IMR-90 (cell line): ENCODE data around the gene ZFP2. TPM values are rescaled to one million over a fixed set of nuclear protein-coding genes. Genes with fewer than 3 reads are reported as not detected.

Experiments
- ATAC-seq: fragments of 200-7000 bp; cut with Tn5 transposase; 2 replicates; pipeline ENCODE4 v1.9.1; 2020; ENCODE audit warnings: low read depth, mild to moderate bottlenecking, moderate library complexity
- BruUV-seq: library from RNA; stranded (reverse); fragments of 400-500 nt; replicated peaks from 2 replicates; lab custom pipeline; 2021; lab: Mats Ljungman, UMichigan
- CTCF ChIA-PET: fragments of 300-600 bp; formaldehyde crosslinking; extraction: SDS; loops from one replicate; lab custom pipeline; 2021; ENCODE audit warnings: antibody characterized with exemption; lab: Yijun Ruan, JAX
- POLR2A ChIA-PET: fragments of 300-600 bp; sonication (Branson Sonifier 250); formaldehyde crosslinking; loops from one replicate; lab custom pipeline; 2022; ENCODE audit warnings: antibody characterized with exemption; ENCODE audit not compliant: unreplicated experiment; lab: Charles Lee
- DNase-seq: peaks from one replicate; pipeline ENCODE4 v3.0.0; 2013
- H2AFZ ChIP-seq: replicated peaks from 2 replicates; pipeline ENCODE3; 2013; ENCODE audit warnings: low read length, mild to moderate bottlenecking; ENCODE audit not compliant: poor library complexity
- H2AK5ac ChIP-seq: 2 replicates; pipeline ENCODE4 v1.6.1; 2013; ENCODE audit warnings: low read depth, low read length, inconsistent platforms
- H2AK9ac ChIP-seq: replicated peaks from 2 replicates; pipeline ENCODE3; 2013; ENCODE audit warnings: mild to moderate bottlenecking, low read depth, low read length, moderate library complexity; ENCODE audit not compliant: poor library complexity
- H2BK120ac ChIP-seq: 2 replicates; pipeline ENCODE4 v1.6.1; 2013; ENCODE audit warnings: low read depth, low read length, inconsistent platforms
- H2BK15ac ChIP-seq: 3 replicates; pipeline ENCODE4 v1.6.1; 2013; ENCODE audit warnings: low read depth, low read length, inconsistent platforms
- H2BK20ac ChIP-seq: 2 replicates; pipeline ENCODE4 v1.6.1; 2013; ENCODE audit warnings: low read depth, mild to moderate bottlenecking, inconsistent platforms, low read length, moderate library complexity
- H2BK5ac ChIP-seq: 2 replicates; pipeline ENCODE4 v1.6.1; 2013; ENCODE audit warnings: mild to moderate bottlenecking, low read depth, low read length, inconsistent platforms; ENCODE audit not compliant: poor library complexity, severe bottlenecking
- H3K14ac ChIP-seq: replicated peaks from 2 replicates; pipeline ENCODE4 v1.6.1; 2013; ENCODE audit warnings: low read depth, low read length, inconsistent platforms
- H3K18ac ChIP-seq: 2 replicates; pipeline ENCODE4 v1.6.1; 2013; ENCODE audit warnings: low read depth, low read length, control low read depth
- H3K23ac ChIP-seq: 2 replicates; pipeline ENCODE4 v1.6.1; 2013; ENCODE audit warnings: low read depth, low read length, inconsistent platforms
- H3K27ac ChIP-seq: 2 replicates; pipeline ENCODE4 v1.5.1; 2013; ENCODE audit warnings: mild to moderate bottlenecking, control low read depth, low read length; ENCODE audit not compliant: insufficient read depth
- H3K27me3 ChIP-seq: 2 replicates; pipeline ENCODE4 v1.6.1; 2013; ENCODE audit warnings: low read length; ENCODE audit not compliant: control insufficient read depth, insufficient read depth
- H3K36me3 ChIP-seq: 2 replicates; pipeline ENCODE4 v1.6.1; 2013; ENCODE audit warnings: low read length, mixed read lengths; ENCODE audit not compliant: control insufficient read depth, insufficient read depth
- H3K4ac ChIP-seq: 2 replicates; pipeline ENCODE4 v1.6.1; 2013; ENCODE audit warnings: low read depth, low read length, inconsistent platforms
- H3K4me1 ChIP-seq: 2 replicates; pipeline ENCODE4 v1.6.1; 2013; ENCODE audit warnings: low read length, mixed read lengths; ENCODE audit not compliant: control insufficient read depth, insufficient read depth
- H3K4me2 ChIP-seq: 2 replicates; pipeline ENCODE4 v1.6.1; 2013; ENCODE audit warnings: low read depth, mild to moderate bottlenecking, control low read depth, low read length, moderate library complexity
- H3K4me3 ChIP-seq: 2 replicates; pipeline ENCODE4 v1.5.1; 2013; ENCODE audit warnings: low read depth, mild to moderate bottlenecking, control low read depth, low read length, moderate library complexity; ENCODE audit not compliant: insufficient read depth
- H3K56ac ChIP-seq: 2 replicates; pipeline ENCODE4 v1.6.1; 2013; ENCODE audit warnings: low read length, inconsistent platforms; ENCODE audit not compliant: insufficient read depth; ENCODE audit errors: extremely low read depth
- H3K79me1 ChIP-seq, 2 experiments: 2 replicates each; pipeline ENCODE4 v1.6.1; 2013; ENCODE audit warnings: low read length in 2 of 2, inconsistent platforms in 1 of 2, low read depth in 1 of 2
- H3K9ac ChIP-seq: 2 replicates; pipeline ENCODE4 v1.6.1; 2013; ENCODE audit warnings: low read depth, low read length, control low read depth
- H3K9me1 ChIP-seq: 2 replicates; pipeline ENCODE4 v1.6.1; 2013; ENCODE audit warnings: low read length, inconsistent platforms; ENCODE audit not compliant: insufficient read depth
- H3K9me3 ChIP-seq: 2 replicates; pipeline ENCODE4 v1.6.1; 2013; ENCODE audit warnings: low read length; ENCODE audit not compliant: control insufficient read depth, insufficient read depth
- H4K20me1 ChIP-seq: 2 replicates; pipeline ENCODE4 v1.6.1; 2013; ENCODE audit warnings: low read length, inconsistent platforms; ENCODE audit not compliant: insufficient read depth
- H4K5ac ChIP-seq: 2 replicates; pipeline ENCODE4 v1.6.1; 2013; ENCODE audit warnings: mild to moderate bottlenecking, low read depth, low read length, control low read depth
- H4K8ac ChIP-seq, 2 experiments: 2 replicates each; pipeline ENCODE4 v1.6.1; 2013; ENCODE audit warnings: low read depth in 2 of 2, low read length in 2 of 2, control low read depth in 1 of 2, inconsistent platforms in 1 of 2
- H4K91ac ChIP-seq: 2 replicates; pipeline ENCODE4 v1.6.1; 2013; ENCODE audit warnings: low read depth, low read length, inconsistent platforms; ENCODE audit not compliant: insufficient read depth
- BHLHE40 ChIP-seq: fragments of 150-350 bp; IDR thresholded peaks from 2 replicates; pipeline ENCODE4 v1.6.1; 2016; ENCODE audit warnings: mild to moderate bottlenecking, low read depth, low read length
- CEBPB ChIP-seq: IDR thresholded peaks from 2 replicates; pipeline ENCODE4 v1.6.1; 2012; ENCODE audit warnings: low read depth, low read length, improper control_type of control experiment
- CHD1 ChIP-seq: IDR thresholded peaks from 2 replicates; pipeline ENCODE4 v1.6.1; 2012; ENCODE audit warnings: low read depth, low read length, improper control_type of control experiment
- FOS ChIP-seq: fragments of 150-350 bp; IDR thresholded peaks from 2 replicates; pipeline ENCODE4 v1.6.1; 2016; ENCODE audit warnings: low read depth, low read length
- MAZ ChIP-seq: IDR thresholded peaks from 2 replicates; pipeline ENCODE4 v1.6.1; 2012; ENCODE audit warnings: low read depth, mild to moderate bottlenecking, low read length, improper control_type of control experiment, moderate library complexity, borderline replicate concordance
- MXI1 ChIP-seq: IDR thresholded peaks from 2 replicates; pipeline ENCODE4 v1.6.1; 2012; ENCODE audit warnings: low read depth, mild to moderate bottlenecking, low read length, moderate library complexity, borderline replicate concordance
- NFE2L2 ChIP-seq: fragments of 150-350 bp; IDR thresholded peaks from 2 replicates; pipeline ENCODE4 v1.6.1; 2016; ENCODE audit warnings: low read depth, mild to moderate bottlenecking, low read length
- POLR2A ChIP-seq: IDR thresholded peaks from 2 replicates; pipeline ENCODE4 v1.6.1; 2012; ENCODE audit warnings: mild to moderate bottlenecking, low read depth, low read length
- RAD21 ChIP-seq: IDR thresholded peaks from 2 replicates; pipeline ENCODE4 v1.6.1; 2012; ENCODE audit warnings: low read length, improper control_type of control experiment
- RCOR1 ChIP-seq: IDR thresholded peaks from 2 replicates; pipeline ENCODE4 v1.6.1; 2012; ENCODE audit warnings: mild to moderate bottlenecking, low read length, improper control_type of control experiment; ENCODE audit not compliant: insufficient replicate concordance
- RFX5 ChIP-seq: IDR thresholded peaks from 2 replicates; pipeline ENCODE4 v1.8.0; 2012; ENCODE audit warnings: low read depth, mild to moderate bottlenecking, low read length, moderate library complexity
- SMC3 ChIP-seq: fragments of 150-350 bp; IDR thresholded peaks from 2 replicates; pipeline ENCODE4 v1.6.1; 2016; ENCODE audit warnings: low read depth, mild to moderate bottlenecking, antibody characterized with exemption, low read length, moderate library complexity
- WGBS, 2 experiments: methylation state at CpG; one replicate each; pipeline versions ENCODE4 v1.1.5 to v1.1.7; 2013; ENCODE audit warnings: missing lambda C conversion rate in 2 of 2; ENCODE audit not compliant: insufficient read length in 1 of 2; ENCODE audit errors: extremely low coverage in 2 of 2; 5-methylcytosine and 5-hydroxymethylcytosine counted together
- dilution Hi-C: fragments of 300-500 bp; cut with HindIII; formaldehyde crosslinking; loops from one replicate; pipeline ENCODE4 v1.14.3; 2018; ENCODE audit warnings: low sequenced_read_pairs; ENCODE audit not compliant: unreplicated experiment
- in situ Hi-C: fragments of 300-500 bp; cut with MboI; formaldehyde crosslinking; loops from 3 replicates; pipeline ENCODE4 v1.14.3; 2019; ENCODE audit warnings: low sequenced_read_pairs, inconsistent platforms, mixed read lengths
- intact Hi-C: fragments of 100-400 bp; cut with micrococcal nuclease; formaldehyde crosslinking; loops from 2 replicates; pipeline ENCODE4 v1.10.0; 2022
- polyA plus RNA-seq, 3 experiments: library from polyadenylated mRNA; depleted of rRNA; stranded (reverse); fragments of >200 nt; gene quantifications; 2 replicates each; pipeline ENCODE4 v1.2.3, GENCODE V29; 2012; ENCODE audit warnings: low replicate concordance in 1 of 3
- total RNA-seq: library from RNA; depleted of rRNA; stranded (reverse); fragments of >200 nt; gene quantifications from 2 replicates; pipeline ENCODE4 v1.2.3, GENCODE V29; 2012
- TF ChIP-seq, protein P1 (sequence below): conservative IDR thresholded peaks from 2 replicates; pipeline ENCODE4 v1.5.1; 2012; ENCODE audit warnings: mild to moderate bottlenecking, low read depth, low read length, improper control_type of control experiment
- TF ChIP-seq, protein P2 (sequence below): fragments of 150-350 bp; IDR thresholded peaks from 2 replicates; pipeline ENCODE4 v1.6.1; 2016; ENCODE audit warnings: low read depth, mild to moderate bottlenecking, low read length, moderate library complexity, borderline replicate concordance

Gene ZFP2
- total and polyA plus RNA-seq, 2 of the 4 experiments (the other 2 are of a cell fraction) = 0.18 to 0.19 TPM

GRCh38 chr5:178859625-178860521, 35.8 kb upstream of the ZFP2 start, which contains the start of gene ZNF354B:
ZNF354B (plus strand) TSS chr5:178859953; CDS start chr5:178861048, 1,095 bp downstream.
- Histone ChIP-seq H2BK15ac (no peak within 1 kb of the TSS), H3K14ac (0 out of 2 replicates have a peak within 1 kb of the TSS, but pooled peaks have one; percentile 41), H3K27me3 (no peaks in the 10 kb centered on the region), H3K79me1 (peaks cover 10 to 19% of the 10 kb centered on the region in 2 experiments), H4K91ac (peak within 1 kb of the TSS; percentile 3; the same call in 1 of the 2 replicates), H2BK5ac (peak within 1 kb of the TSS; percentile 4), H3K4ac (peak within 1 kb of the TSS; percentile 35; the same call in 1 of the 2 replicates), H2BK20ac (no peak within 1 kb of the TSS), H3K23ac (no peak within 1 kb of the TSS), H3K36me3 (peaks cover 15% of the 10 kb centered on the region), H4K5ac (peak within 1 kb of the TSS; percentile 6), H2AK5ac (no peak within 1 kb of the TSS), H2AK9ac (peak within 1 kb of the TSS; percentile 38), H3K4me1 (peaks cover 2% of the 10 kb centered on the region; the same call in 1 of the 2 replicates), H2BK120ac (no peak within 1 kb of the TSS), H4K8ac (peak within 1 kb of the TSS; percentile 63 to 68; a peak in 3 of 4 replicates), H2AFZ (peak within 1 kb of the TSS; percentile 96), H3K9me3 (peaks cover 1% of the 10 kb centered on the region; the same call in 1 of the 2 replicates), H3K9ac (peak within 1 kb of the TSS; percentile 53), H3K56ac (no peak within 1 kb of the TSS; the same call in 1 of the 2 replicates), H3K18ac (no peak within 1 kb of the TSS), H3K4me2 (peak within 1 kb of the TSS; percentile 65), H3K9me1 (no peaks in the 10 kb centered on the region), H3K27ac (peak within 1 kb of the TSS; percentile 49), H3K4me3 (peak within 1 kb of the TSS; percentile 73), H4K20me1 (no peaks in the 10 kb centered on the region)
- intact Hi-C loops (loop anchor here (1.0 to 5.0 kb wide), 3 partner anchors 130 to 233 kb away; partner anchors contain the start of genes CLK4, ZNF354A and ZNF879), dilution Hi-C loops (loop anchor here (10.0 kb wide), 1 partner anchor 135 kb away; no protein-coding TSS in a partner anchor), in situ Hi-C loops (no loop called here)
- DNase-seq (peak; percentile 92), ATAC-seq (peak; percentile 97)
- ChIA-PET CTCF (interaction anchor here (0.6 to 1.2 kb wide), 2 partner anchors 129 to 165 kb away, joined by 3 read pairs; partner anchors contain the start of gene ZNF354A), POLR2A (no interaction called here)
- BruUV-seq = no TSS peak
- WGBS, 2 experiments = 1% methylated on average over 17 of the region's 86 CpGs; no CpG with 5 or more reads in 1 of the 2 experiments
- TF ChIP-seq CHD1 (no peak), SMC3 (0 out of 2 replicates have a peak, but pooled peaks have one; percentile 8), RCOR1 (no peak), RAD21 (no peak), BHLHE40 (no peak; the same call in 1 of the 2 replicates), NFE2L2 (no peak), MAZ (0 out of 2 replicates have a peak, but pooled peaks have one; percentile 34), CEBPB (no peak), MXI1 (peak; percentile 46; the same call in 1 of the 2 replicates), RFX5 (no peak), FOS (no peak), POLR2A (peak; percentile 50; the same call in 1 of the 2 replicates)
- TF ChIP-seq, protein P1, sequence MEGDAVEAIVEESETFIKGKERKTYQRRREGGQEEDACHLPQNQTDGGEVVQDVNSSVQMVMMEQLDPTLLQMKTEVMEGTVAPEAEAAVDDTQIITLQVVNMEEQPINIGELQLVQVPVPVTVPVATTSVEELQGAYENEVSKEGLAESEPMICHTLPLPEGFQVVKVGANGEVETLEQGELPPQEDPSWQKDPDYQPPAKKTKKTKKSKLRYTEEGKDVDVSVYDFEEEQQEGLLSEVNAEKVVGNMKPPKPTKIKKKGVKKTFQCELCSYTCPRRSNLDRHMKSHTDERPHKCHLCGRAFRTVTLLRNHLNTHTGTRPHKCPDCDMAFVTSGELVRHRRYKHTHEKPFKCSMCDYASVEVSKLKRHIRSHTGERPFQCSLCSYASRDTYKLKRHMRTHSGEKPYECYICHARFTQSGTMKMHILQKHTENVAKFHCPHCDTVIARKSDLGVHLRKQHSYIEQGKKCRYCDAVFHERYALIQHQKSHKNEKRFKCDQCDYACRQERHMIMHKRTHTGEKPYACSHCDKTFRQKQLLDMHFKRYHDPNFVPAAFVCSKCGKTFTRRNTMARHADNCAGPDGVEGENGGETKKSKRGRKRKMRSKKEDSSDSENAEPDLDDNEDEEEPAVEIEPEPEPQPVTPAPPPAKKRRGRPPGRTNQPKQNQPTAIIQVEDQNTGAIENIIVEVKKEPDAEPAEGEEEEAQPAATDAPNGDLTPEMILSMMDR = 0 out of 2 replicates have a peak, but pooled peaks have one; percentile 7
- TF ChIP-seq, protein P2, sequence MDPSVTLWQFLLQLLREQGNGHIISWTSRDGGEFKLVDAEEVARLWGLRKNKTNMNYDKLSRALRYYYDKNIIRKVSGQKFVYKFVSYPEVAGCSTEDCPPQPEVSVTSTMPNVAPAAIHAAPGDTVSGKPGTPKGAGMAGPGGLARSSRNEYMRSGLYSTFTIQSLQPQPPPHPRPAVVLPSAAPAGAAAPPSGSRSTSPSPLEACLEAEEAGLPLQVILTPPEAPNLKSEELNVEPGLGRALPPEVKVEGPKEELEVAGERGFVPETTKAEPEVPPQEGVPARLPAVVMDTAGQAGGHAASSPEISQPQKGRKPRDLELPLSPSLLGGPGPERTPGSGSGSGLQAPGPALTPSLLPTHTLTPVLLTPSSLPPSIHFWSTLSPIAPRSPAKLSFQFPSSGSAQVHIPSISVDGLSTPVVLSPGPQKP = no peak
